K562 (cell line): ENCODE data around the gene ADORA2B. TPM values are rescaled to one million over a fixed set of nuclear protein-coding genes. Genes with fewer than 3 reads are reported as not detected.

Experiments used
- ATAC-seq: fragments of 200-7000 bp; cut with Tn5 transposase; 3 replicates; pipeline ENCODE4 v1.9.1; 2020; ENCODE audit warnings: moderate library complexity
- BruUV-seq: library from RNA; stranded (reverse); fragments of 400-500 nt; replicated peaks from 2 replicates; lab custom pipeline; 2021; lab: Mats Ljungman, UMichigan
- CTCF ChIA-PET: fragments of 300-600 bp; formaldehyde crosslinking; extraction: SDS; loops from one replicate; lab custom pipeline; 2021; ENCODE audit warnings: low intra/inter-chr PET ratio; lab: Yijun Ruan, JAX
- POLR2A ChIA-PET: fragments of 300-600, 350-650 bp; sonication (Branson Sonifier 250); formaldehyde crosslinking; extraction: SDS; loops from one replicate; lab custom pipeline; 2021; ENCODE audit warnings: antibody characterized with exemption, inconsistent platforms; lab: Yijun Ruan, JAX
- DNase-seq, 4 experiments: peaks; one replicate each; pipeline versions ENCODE4 v3.0.0 to v3.0.0-alpha.2; 2011 to 2018; ENCODE audit warnings: low spot score in 3 of 4, mixed read lengths in 3 of 4; ENCODE audit errors: extremely low read depth in 1 of 4
- FAIRE-seq: peaks from 2 replicates; lab custom pipeline; 2011; peaks lifted over from hg19 to GRCh38; lab: Jason Lieb, UNC
- H2AFZ ChIP-seq: 2 replicates; pipeline ENCODE4 v1.6.0; 2011; ENCODE audit warnings: low read depth, low read length, control low read depth, inconsistent platforms
- H3K27ac ChIP-seq: fragments of 200-600 bp; 3 replicates; pipeline ENCODE4 v1.8.0; 2011; ENCODE audit warnings: low read depth, mild to moderate bottlenecking, control low read depth, inconsistent platforms, low read length, moderate library complexity, mixed read lengths; ENCODE audit errors: extremely low read depth
- H3K27me3 ChIP-seq, 2 experiments: fragments of 300-600 bp in 1 of 2; 2 replicates in 1 of 2; 3 replicates in 1 of 2; pipeline versions ENCODE4 v1.6.0 to v1.8.0; 2011; ENCODE audit warnings: inconsistent platforms in 2 of 2, low read length in 2 of 2, mild to moderate bottlenecking in 1 of 2, mixed read lengths in 1 of 2, moderate library complexity in 1 of 2; ENCODE audit not compliant: control insufficient read depth in 2 of 2, insufficient read depth in 2 of 2
- H3K36me3 ChIP-seq: fragments of 300-600 bp; 3 replicates; pipeline ENCODE4 v1.8.0; 2011; ENCODE audit warnings: mild to moderate bottlenecking, low read length, inconsistent platforms; ENCODE audit not compliant: control insufficient read depth, insufficient read depth
- H3K4me1 ChIP-seq, 2 experiments: fragments of 200-600 bp in 1 of 2; replicated peaks in 1 of 2; 2 replicates in 1 of 2; 3 replicates in 1 of 2; pipeline versions ENCODE4 v1.5.1 to v1.8.0; 2011; ENCODE audit warnings: inconsistent platforms in 2 of 2, low read length in 2 of 2, mild to moderate bottlenecking in 1 of 2, mixed read lengths in 1 of 2, moderate library complexity in 1 of 2; ENCODE audit not compliant: control insufficient read depth in 2 of 2, insufficient read depth in 2 of 2
- H3K4me2 ChIP-seq: 2 replicates; pipeline ENCODE4 v1.6.1; 2011; ENCODE audit warnings: low read length, control low read depth, inconsistent platforms, mixed read lengths; ENCODE audit not compliant: insufficient read depth
- H3K4me3 ChIP-seq: fragments of 200-600 bp; sonication (generic), shearing (Covaris generic); 2 replicates; pipeline ENCODE4 v1.5.1; 2016; ENCODE audit warnings: control low read depth, inconsistent platforms
- H3K79me2 ChIP-seq: fragments of 200-600 bp; 3 replicates; pipeline ENCODE4 v1.8.0; 2011; ENCODE audit warnings: low read length, inconsistent platforms; ENCODE audit not compliant: control insufficient read depth, insufficient read depth
- H3K9ac ChIP-seq, 2 experiments: 2 replicates each; pipeline versions ENCODE4 v1.6.0 to v1.6.1; 2011; ENCODE audit warnings: low read depth in 2 of 2, low read length in 2 of 2, control low read depth in 1 of 2, inconsistent platforms in 1 of 2, mild to moderate bottlenecking in 1 of 2, mixed read lengths in 1 of 2; ENCODE audit not compliant: insufficient read depth in 1 of 2
- H3K9me1 ChIP-seq: one replicate; pipeline ENCODE4 v1.6.0; 2011; ENCODE audit warnings: inconsistent platforms, mild to moderate bottlenecking, low read length, moderate library complexity; ENCODE audit not compliant: control insufficient read depth, insufficient read depth
- H3K9me3 ChIP-seq: replicated peaks from 2 replicates; pipeline ENCODE4 v1.5.1; 2011; ENCODE audit warnings: low read depth, low read length, inconsistent platforms; ENCODE audit not compliant: control insufficient read depth, insufficient read depth
- H4K20me1 ChIP-seq: replicated peaks from 2 replicates; pipeline ENCODE4 v1.6.1; 2011; ENCODE audit warnings: low read length, inconsistent platforms, mixed read lengths; ENCODE audit not compliant: control insufficient read depth, insufficient read depth
- BMI1 ChIP-seq: fragments of 150-350 bp; IDR thresholded peaks from 2 replicates; pipeline ENCODE4 v1.6.1; 2014; ENCODE audit warnings: low read length
- CBX3 ChIP-seq, 2 experiments: IDR thresholded peaks; 1 replicate in 1 of 2; 2 replicates in 1 of 2; pipeline ENCODE4 v1.6.1; 2012; ENCODE audit warnings: inconsistent platforms in 2 of 2, low read length in 2 of 2, borderline replicate concordance in 1 of 2, control low read depth in 1 of 2
- ILF3 ChIP-seq: fragments of 450-650 bp; IDR thresholded peaks from 2 replicates; pipeline ENCODE4 v1.6.1; 2018; ENCODE audit warnings: antibody characterized with exemption, mild to moderate bottlenecking, moderate library complexity, borderline replicate concordance
- PHB2 ChIP-seq: fragments of 450-650 bp; IDR thresholded peaks from 2 replicates; pipeline ENCODE4 v1.6.1; 2017; ENCODE audit warnings: low read depth
- PRDM10 ChIP-seq: fragments of 450-650 bp; IDR thresholded peaks from 2 replicates; pipeline ENCODE4 v1.6.1; 2018; ENCODE audit not compliant: partially characterized antibody
- SP2 ChIP-seq: IDR thresholded peaks from 2 replicates; pipeline ENCODE4 v1.6.1; 2011; ENCODE audit warnings: mild to moderate bottlenecking, low read depth, low read length, moderate library complexity; ENCODE audit not compliant: poor library complexity, severe bottlenecking; ENCODE audit errors: extremely low read depth
- ZBTB49 ChIP-seq: sonication (generic); formaldehyde crosslinking; IDR thresholded peaks from 2 replicates; pipeline ENCODE4 v1.8.0; 2022; ENCODE audit warnings: missing genetic modification reagents, mild to moderate bottlenecking, borderline replicate concordance
- ZNF121 ChIP-seq: sonication (generic); formaldehyde crosslinking; conservative IDR thresholded peaks from 2 replicates; pipeline ENCODE4 v1.8.0; 2022; ENCODE audit warnings: missing genetic modification reagents
- ZNF3 ChIP-seq: fragments of 250-450 bp; sonication (Bioruptor Pico); IDR thresholded peaks from 2 replicates; pipeline ENCODE4 v1.5.0; 2021; ENCODE audit warnings: mild to moderate bottlenecking, moderate library complexity
- in situ Hi-C: fragments of 300-500 bp; cut with MboI; formaldehyde crosslinking; loops from 4 replicates; pipeline ENCODE4 v1.15.0; 2018; ENCODE audit warnings: inconsistent platforms, mixed read lengths
- intact Hi-C: fragments of 100-400 bp; cut with micrococcal nuclease; formaldehyde crosslinking; loops from 2 replicates; pipeline ENCODE4 v1.14.2; 2022
- polyA plus RNA-seq, 8 experiments: library from polyadenylated mRNA; depleted of rRNA in 4 of 8; stranded (reverse) in 5 of 8; unstranded in 3 of 8; fragments of >200 nt; fragmentation: Nextera tagmentation in 2 of 8; fragmentation: Illumina TruSeq in 1 of 8; extraction: Ambion mirVana in 2 of 8; extraction: Trizol in 1 of 8; gene quantifications; 2 replicates each; pipeline versions ENCODE4 v1.2.1 to v1.2.3, GENCODE V29; 2011 to 2014; ENCODE audit warnings: inconsistent platforms in 1 of 8, missing spikeins in 1 of 8
- total RNA-seq, 7 experiments: library from RNA; depleted of rRNA in 6 of 7; stranded (reverse); fragments of >200 nt in 6 of 7; fragmentation: Illumina TruSeq in 2 of 7; extraction: Trizol in 2 of 7; gene quantifications; 2 replicates each; pipeline versions ENCODE4 v1.2.1 to v1.2.3, GENCODE V29; 2011 to 2021; ENCODE audit warnings: low replicate concordance in 1 of 7

Gene ADORA2B
- total and polyA plus RNA-seq, 9 of the 15 experiments (the other 6 are each of a cell fraction or from before 2014, with no cell fraction given) = 6.4 to 16.6 (median 10.5) TPM

GRCh38 chr17:15999974-16000827 is 55.3 kb downstream of the ADORA2B start (continued):
- no peak for TF ChIP-seq PRDM10

GRCh38 chr17:16001226-16001897 is 56.4 kb downstream of the ADORA2B start:
- Histone ChIP-seq H4K20me1 (no peaks in the 10 kb centered on the region), H3K9me1 (no peaks in the 10 kb centered on the region), H3K79me2 (peaks cover 31% of the 10 kb centered on the region), H3K27ac (no peak overlapping the region), H3K4me1 (peaks cover 8 to 15% of the 10 kb centered on the region in 2 experiments; a peak in 2 of 5 replicates), H3K27me3 (no peaks in the 10 kb centered on the region), H3K4me2 (peak overlapping the region; percentile 79), H2AFZ (no peak overlapping the region), H3K9ac (no peak overlapping the region), H3K9me3 (peaks cover 10% of the 10 kb centered on the region), H3K4me3 (peak overlapping the region; percentile 84; the same call in 1 of the 2 replicates), H3K36me3 (peaks cover 55% of the 10 kb centered on the region)
- DNase-seq (no peak), ATAC-seq (no peak), FAIRE-seq (no peak)
- in situ Hi-C loops = no loop called here
- no TSS peak for BruUV-seq
- intact Hi-C loops = loop anchor here (10.0 kb wide), 1 partner anchor 213 kb away; the partner anchor contains the start of genes NCOR1 and PIGL
- ChIA-PET POLR2A (interaction anchor here (0.5 to 0.9 kb wide), 4 partner anchors 11 to 51 kb away, joined by 3 read pairs; no protein-coding TSS in a partner anchor), CTCF (no interaction called here)
- TF ChIP-seq ZBTB49 (CRISPR knock-in tag) = no peak
- no peak for TF ChIP-seq ILF3
- no peak for TF ChIP-seq ZNF3 (CRISPR knock-in tag)
- TF ChIP-seq BMI1 = no peak
- TF ChIP-seq SP2 = no peak
- TF ChIP-seq ZNF121 (CRISPR knock-in tag) = no peak
- peak in 1 of 2 experiments; percentile 93; a peak in 2 of 3 replicates for TF ChIP-seq CBX3 (IDR thresholded peaks at IDR 0.05; ENCODE audit: borderline replicate concordance in 1 of 2, low read length in 2 of 2)
- no peak for TF ChIP-seq PHB2
